Tibial artery (tissue), 4 donors: ENCODE measurements around the gene PIBF1.

Experiments
- DNase-seq, 2 donors: peaks; one replicate each; pipeline ENCODE4 v3.0.0-alpha.2; 2019
- H3K27ac ChIP-seq, 2 donors: fragments of 200-600 bp; sonication (generic) in 1 of 2; 1 replicate in 1 of 2; 2 replicates in 1 of 2; pipeline ENCODE4 v1.5.1; 2018 to 2019; ENCODE audit warnings: mild to moderate bottlenecking in 1 of 2
- H3K27me3 ChIP-seq, 2 donors: fragments of 200-600 bp; sonication (generic) in 1 of 2; one replicate each; pipeline versions ENCODE4 v1.5.1 to v1.6.0; 2016 to 2019
- H3K36me3 ChIP-seq, 3 donors: fragments of 200-600 bp; sonication (generic) in 2 of 3; one replicate each; pipeline ENCODE4 v1.5.1; 2016 to 2019; ENCODE audit warnings: mild to moderate bottlenecking in 2 of 3
- H3K4me1 ChIP-seq, 4 donors: fragments of 200-600 bp; sonication (generic) in 2 of 4; 1 replicate in 3 of 4; 2 replicates in 1 of 4; pipeline ENCODE4 v1.5.1; 2016 to 2019
- H3K4me3 ChIP-seq, 2 donors: fragments of 200-600 bp; sonication (generic) in 1 of 2; 1 replicate in 1 of 2; 2 replicates in 1 of 2; pipeline ENCODE4 v1.5.1; 2018 to 2019; ENCODE audit warnings: mild to moderate bottlenecking in 2 of 2
- H3K9me3 ChIP-seq, 3 donors: fragments of 200-600 bp; sonication (generic) in 1 of 3; one replicate each; pipeline ENCODE4 v1.5.1; 2016 to 2019
- intact Hi-C: fragments of 100-400 bp; cut with DNase I; formaldehyde crosslinking; loops from one replicate; pipeline ENCODE4 v1.15.0; 2023; ENCODE audit warnings: low total_unique reads
- TF ChIP-seq, protein P1 (sequence below), 2 experiments: fragments of 200-600 bp in 1 of 2; fragments of 450-650 bp in 1 of 2; IDR thresholded peaks; one replicate each; pipeline ENCODE4 v1.5.1; 2017 to 2019; ENCODE audit warnings: antibody characterized with exemption in 2 of 2, mild to moderate bottlenecking in 1 of 2, moderate library complexity in 1 of 2

The PIBF1 gene

DNA sequence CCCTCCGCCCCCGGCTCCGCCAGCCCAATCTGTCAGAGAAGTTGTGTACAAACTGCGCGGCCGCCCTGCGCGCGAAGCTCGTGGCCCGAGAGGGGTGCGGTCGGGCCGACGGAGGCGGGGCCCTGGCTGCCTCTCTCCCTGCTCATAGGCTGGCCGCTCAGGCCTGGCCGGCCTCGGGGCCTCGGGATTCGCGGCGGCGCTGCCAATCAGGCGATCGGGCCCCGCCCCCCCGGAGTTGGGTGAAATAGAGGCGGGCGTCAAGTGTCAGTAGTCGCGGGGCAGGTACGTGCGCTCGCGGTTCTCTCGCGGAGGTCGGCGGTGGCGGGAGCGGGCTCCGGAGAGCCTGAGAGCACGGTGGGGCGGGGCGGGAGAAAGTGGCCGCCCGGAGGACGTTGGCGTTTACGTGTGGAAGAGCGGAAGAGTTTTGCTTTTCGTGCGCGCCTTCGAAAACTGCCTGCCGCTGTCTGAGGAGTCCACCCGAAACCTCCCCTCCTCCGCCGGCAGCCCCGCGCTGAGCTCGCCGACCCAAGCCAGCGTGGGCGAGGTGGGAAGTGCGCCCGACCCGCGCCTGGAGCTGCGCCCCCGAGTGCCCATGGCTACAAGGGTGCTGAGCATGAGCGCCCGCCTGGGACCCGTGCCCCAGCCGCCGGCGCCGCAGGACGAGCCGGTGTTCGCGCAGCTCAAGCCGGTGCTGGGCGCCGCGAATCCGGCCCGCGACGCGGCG, 277.0 kb downstream of the PIBF1 start, which contains the start of gene KLF5:
Gene KLF5 (plus strand): TSS at position 270 of the 724 bp plus-strand sequence. CDS start 323 bp downstream, at position 593.
- TF ChIP-seq, protein P1, sequence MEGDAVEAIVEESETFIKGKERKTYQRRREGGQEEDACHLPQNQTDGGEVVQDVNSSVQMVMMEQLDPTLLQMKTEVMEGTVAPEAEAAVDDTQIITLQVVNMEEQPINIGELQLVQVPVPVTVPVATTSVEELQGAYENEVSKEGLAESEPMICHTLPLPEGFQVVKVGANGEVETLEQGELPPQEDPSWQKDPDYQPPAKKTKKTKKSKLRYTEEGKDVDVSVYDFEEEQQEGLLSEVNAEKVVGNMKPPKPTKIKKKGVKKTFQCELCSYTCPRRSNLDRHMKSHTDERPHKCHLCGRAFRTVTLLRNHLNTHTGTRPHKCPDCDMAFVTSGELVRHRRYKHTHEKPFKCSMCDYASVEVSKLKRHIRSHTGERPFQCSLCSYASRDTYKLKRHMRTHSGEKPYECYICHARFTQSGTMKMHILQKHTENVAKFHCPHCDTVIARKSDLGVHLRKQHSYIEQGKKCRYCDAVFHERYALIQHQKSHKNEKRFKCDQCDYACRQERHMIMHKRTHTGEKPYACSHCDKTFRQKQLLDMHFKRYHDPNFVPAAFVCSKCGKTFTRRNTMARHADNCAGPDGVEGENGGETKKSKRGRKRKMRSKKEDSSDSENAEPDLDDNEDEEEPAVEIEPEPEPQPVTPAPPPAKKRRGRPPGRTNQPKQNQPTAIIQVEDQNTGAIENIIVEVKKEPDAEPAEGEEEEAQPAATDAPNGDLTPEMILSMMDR (IDR thresholded peaks at IDR 0.05) = no peak
- no peaks in the 10 kb centered on the region for H3K27me3 ChIP-seq
- intact Hi-C loops = no loop called here

DNA sequence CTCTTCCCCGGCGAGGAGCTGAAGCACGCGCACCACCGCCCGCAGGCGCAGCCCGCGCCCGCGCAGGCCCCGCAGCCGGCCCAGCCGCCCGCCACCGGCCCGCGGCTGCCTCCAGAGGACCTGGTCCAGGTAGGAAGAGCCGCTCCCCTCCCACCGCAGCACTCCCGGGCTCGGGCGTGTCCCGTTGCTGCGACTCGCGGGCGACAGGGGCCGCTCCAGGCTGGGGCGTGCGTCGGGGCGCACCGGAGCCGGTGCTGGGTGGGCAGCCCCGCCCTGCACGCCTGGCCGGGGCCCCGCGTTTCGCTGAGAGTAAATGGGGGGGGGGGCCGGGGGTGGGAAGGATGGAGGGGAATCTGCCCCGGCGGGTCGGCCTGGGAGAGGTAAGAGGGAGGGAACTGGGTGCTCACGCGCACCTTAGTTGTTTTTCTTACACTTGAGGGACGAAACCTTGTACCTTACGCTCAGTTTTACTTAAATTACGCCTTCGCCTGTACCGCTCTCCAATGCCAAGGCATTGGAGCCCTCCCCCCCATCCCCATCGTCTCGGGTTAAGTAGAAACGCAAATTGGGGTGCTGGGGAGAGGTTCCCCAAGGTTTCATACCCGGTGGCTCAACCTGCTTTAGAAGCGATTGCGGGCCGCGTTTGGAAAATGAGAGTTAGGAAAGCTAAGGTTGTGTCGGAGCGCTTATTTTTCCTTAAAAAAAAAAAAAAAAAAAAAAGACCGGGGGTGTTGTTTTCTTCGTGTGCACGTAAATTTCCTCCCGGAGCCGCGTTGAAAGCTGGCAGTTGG, 277.7 kb downstream of the PIBF1 start:
- intact Hi-C loops = no loop called here
- peak overlapping the region; percentile 73 to 75 for H3K27ac ChIP-seq
- H3K27me3 ChIP-seq = no peaks in the 10 kb centered on the region
- peak overlapping the region; percentile 65 to 71 for H3K4me3 ChIP-seq
- no peaks in the 10 kb centered on the region for H3K9me3 ChIP-seq
- TF ChIP-seq, protein P1 (IDR thresholded peaks at IDR 0.05) = no peak
- H3K36me3 ChIP-seq = peaks cover 0 to 5% (median 4%) of the 10 kb centered on the region in 3 donors
- H3K4me1 ChIP-seq = peaks cover 0 to 8% (median 5%) of the 10 kb centered on the region in 4 donors
- DNase-seq = peak; percentile 24 to 75

More for the DNA sequence above, 277.0 kb downstream of the PIBF1 start, which contains the start of gene KLF5:
- peak within 1 kb of the TSS; percentile 73 to 75 for H3K27ac ChIP-seq
- H3K9me3 ChIP-seq = no peaks in the 10 kb centered on the region
- peak within 1 kb of the TSS; percentile 65 to 71 for H3K4me3 ChIP-seq
- H3K36me3 ChIP-seq = peaks cover 0 to 5% (median 0%) of the 10 kb centered on the region in 3 donors
- DNase-seq = peak; percentile 97 to 98
- peaks cover 0 to 8% (median 5%) of the 10 kb centered on the region in 4 donors for H3K4me1 ChIP-seq

DNA sequence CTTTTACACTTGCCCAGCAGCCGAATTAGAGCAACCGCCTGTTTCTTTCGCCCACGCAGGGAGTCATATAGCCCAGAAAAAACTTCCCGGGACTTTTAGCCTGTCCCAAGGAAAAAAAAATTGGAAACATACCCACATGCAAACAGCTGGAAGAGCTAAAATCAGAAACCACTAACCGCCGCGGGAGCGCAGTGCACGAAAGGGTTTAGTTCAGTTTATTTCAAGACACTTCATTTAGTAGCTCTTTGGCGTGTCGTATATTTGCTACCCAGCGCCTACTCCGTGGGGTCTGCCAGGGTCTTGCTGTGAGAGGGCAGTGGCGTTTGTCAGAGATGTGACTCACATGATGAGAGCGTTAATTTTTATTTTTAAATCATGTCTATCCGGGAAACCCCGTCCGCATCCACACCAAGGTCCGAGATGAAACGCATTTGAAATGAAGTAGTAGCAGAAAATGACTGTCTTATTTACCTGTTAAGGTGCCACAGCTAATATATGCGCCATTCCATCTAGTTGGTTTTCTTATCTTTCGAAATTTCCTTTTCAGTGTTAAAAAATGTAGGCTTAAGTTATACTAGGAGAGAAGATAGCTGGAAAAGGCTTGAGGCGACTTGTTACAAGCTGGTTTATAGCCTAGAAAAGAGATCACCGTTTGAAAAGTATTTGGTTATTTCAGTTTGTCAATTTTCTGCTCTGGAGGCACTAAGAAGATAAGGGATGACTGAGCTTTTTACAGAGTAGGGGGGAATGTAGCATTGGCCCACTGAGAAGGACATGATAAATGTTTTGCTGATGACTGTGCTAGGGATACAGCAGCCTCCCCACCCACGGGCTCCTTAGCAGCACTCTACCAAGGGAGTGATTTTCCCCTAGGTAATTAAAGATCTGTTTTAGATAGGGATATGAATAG, 278.6 kb downstream of the PIBF1 start:
- H3K27ac ChIP-seq = peak overlapping the region; percentile 73 to 75
- peaks cover 0 to 5% (median 5%) of the 10 kb centered on the region in 3 donors for H3K36me3 ChIP-seq
- peak in 1 of 2 donors; percentile 23 for DNase-seq
- no peaks in the 10 kb centered on the region for H3K9me3 ChIP-seq
- intact Hi-C loops = no loop called here
- peaks cover 0 to 8% (median 5%) of the 10 kb centered on the region in 4 donors for H3K4me1 ChIP-seq
- TF ChIP-seq, protein P1 (IDR thresholded peaks at IDR 0.05) = no peak
- peak overlapping the region; percentile 65 to 71 for H3K4me3 ChIP-seq
- H3K27me3 ChIP-seq = no peaks in the 10 kb centered on the region

DNA sequence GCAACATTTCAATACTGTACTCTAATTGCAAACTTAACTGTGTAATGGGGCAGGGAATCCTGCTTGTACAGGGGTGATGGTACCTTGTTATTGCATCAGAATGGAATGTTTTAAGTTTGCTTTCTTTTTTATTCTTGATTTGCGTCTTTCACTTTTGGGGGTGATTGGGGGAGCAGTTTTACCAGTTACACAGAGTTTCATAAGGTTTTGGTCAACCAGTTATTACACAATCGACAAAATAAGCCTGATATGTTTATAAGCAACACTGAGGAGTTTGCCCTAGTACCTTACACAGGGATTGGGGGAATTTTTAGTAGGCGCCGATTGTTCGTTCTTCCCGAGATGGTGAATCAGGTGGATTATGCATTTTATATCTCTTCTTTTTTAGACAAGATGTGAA, 279.5 kb downstream of the PIBF1 start:
- intact Hi-C loops = no loop called here

More for the DNA sequence above, 279.5 kb downstream of the PIBF1 start:
- TF ChIP-seq, protein P1 (IDR thresholded peaks at IDR 0.05) = no peak
- peaks cover 0 to 8% (median 5%) of the 10 kb centered on the region in 4 donors for H3K4me1 ChIP-seq
- peaks cover 0 to 5% (median 5%) of the 10 kb centered on the region in 3 donors for H3K36me3 ChIP-seq
- H3K27me3 ChIP-seq = no peaks in the 10 kb centered on the region
- H3K27ac ChIP-seq = no peak overlapping the region
- no peak overlapping the region for H3K4me3 ChIP-seq
- H3K9me3 ChIP-seq = no peaks in the 10 kb centered on the region
- no peak for DNase-seq
